GM12801 (cell line): ENCODE results near the gene ODC1.

Source experiments
- CTCF ChIP-seq: IDR thresholded peaks from one replicate; pipeline ENCODE4 v1.5.1; 2011; ENCODE audit warnings: control low read depth; ENCODE audit not compliant: insufficient read length; ENCODE audit errors: extremely low read depth

Gene ODC1

GRCh38 chr2:10439185-10439879, 8.8 kb downstream of the ODC1 start:
- TF ChIP-seq CTCF = no peak

GRCh38 chr2:10438688-10439087, 9.4 kb downstream of the ODC1 start:
- no peak for TF ChIP-seq CTCF

- TF ChIP-seq CTCF = no peak
These were observed 10.3 kb downstream of the ODC1 start for GRCh38 chr2:10437806-10438205.

GRCh38 chr2:10436583-10437110, 11.5 kb downstream of the ODC1 start:
- TF ChIP-seq CTCF = no peak

GRCh38 chr2:10435820-10436204, 12.3 kb downstream of the ODC1 start:
- no peak for TF ChIP-seq CTCF

- no peak for TF ChIP-seq CTCF
These were observed 13.0 kb downstream of the ODC1 start for GRCh38 chr2:10434886-10435819.
